Muscle layer of colon (tissue), 2 donors: ENCODE data around the gene KCNQ1.

Experiments
- H3K27ac ChIP-seq: one replicate; pipeline ENCODE4 v1.7.0; 2013; ENCODE audit warnings: low read depth, mild to moderate bottlenecking, low read length, moderate library complexity
- H3K27me3 ChIP-seq, 2 donors: one replicate each; pipeline ENCODE4 v1.7.0; 2013; ENCODE audit warnings: low read length in 2 of 2, mild to moderate bottlenecking in 2 of 2; ENCODE audit not compliant: insufficient read depth in 2 of 2, control insufficient read depth in 1 of 2
- H3K36me3 ChIP-seq: one replicate; pipeline ENCODE4 v1.7.0; 2013; ENCODE audit warnings: mild to moderate bottlenecking, low read length; ENCODE audit not compliant: insufficient read depth
- H3K4me1 ChIP-seq: one replicate; pipeline ENCODE4 v1.7.0; 2013; ENCODE audit warnings: mild to moderate bottlenecking, low read length; ENCODE audit not compliant: insufficient read depth
- H3K4me3 ChIP-seq, 2 donors: one replicate each; pipeline ENCODE4 v1.7.0; 2013; ENCODE audit warnings: low read length in 2 of 2, low read depth in 1 of 2, mild to moderate bottlenecking in 1 of 2, moderate library complexity in 1 of 2
- H3K9ac ChIP-seq: one replicate; pipeline ENCODE4 v1.7.0; 2013; ENCODE audit warnings: low read length
- H3K9me3 ChIP-seq: one replicate; pipeline ENCODE4 v1.7.0; 2013; ENCODE audit warnings: mild to moderate bottlenecking, low read length
- donor health status: abdominal sarcoma.
- donor health status: Adenocarcinoma of cecum.

Gene KCNQ1

GRCh38 chr11:2820976-2821375 is 376.2 kb downstream of the KCNQ1 start:
- Histone ChIP-seq H3K9me3 (peaks cover 4% of the 10 kb centered on the region), H3K4me1 (peaks cover 33% of the 10 kb centered on the region), H3K36me3 (no peaks in the 10 kb centered on the region), H3K27me3 (no peaks in the 10 kb centered on the region), H3K27ac (no peak overlapping the region), H3K9ac (no peak overlapping the region), H3K4me3 (no peak overlapping the region)

- Histone ChIP-seq H3K27me3 (no peaks in the 10 kb centered on the region), H3K9me3 (peaks cover 4% of the 10 kb centered on the region), H3K4me3 (no peak overlapping the region), H3K27ac (no peak overlapping the region), H3K36me3 (no peaks in the 10 kb centered on the region), H3K9ac (no peak overlapping the region), H3K4me1 (peaks cover 35% of the 10 kb centered on the region)
Observed at GRCh38 chr11:2821891-2822290, 377.1 kb downstream of the KCNQ1 start.

GRCh38 chr11:2824851-2825250 is 380.0 kb downstream of the KCNQ1 start:
- peaks cover 30% of the 10 kb centered on the region for H3K4me1 ChIP-seq
- peak overlapping the region; percentile 23 for H3K9ac ChIP-seq
- H3K36me3 ChIP-seq, result no peaks in the 10 kb centered on the region
- H3K9me3 ChIP-seq, result peaks cover 4% of the 10 kb centered on the region
- H3K27ac ChIP-seq, result peak overlapping the region; percentile 89
- H3K27me3 ChIP-seq, result no peaks in the 10 kb centered on the region
- H3K4me3 ChIP-seq, result no peak overlapping the region

GRCh38 chr11:2825261-2825888 is 380.6 kb downstream of the KCNQ1 start:
- no peaks in the 10 kb centered on the region for H3K27me3 ChIP-seq
- peaks cover 4% of the 10 kb centered on the region for H3K9me3 ChIP-seq
- peak overlapping the region; percentile 89 for H3K27ac ChIP-seq
- no peaks in the 10 kb centered on the region for H3K36me3 ChIP-seq
- H3K9ac ChIP-seq, result peak overlapping the region; percentile 30
- H3K4me3 ChIP-seq, result peak overlapping the region in 1 of 2 donors; percentile 31
- peaks cover 30% of the 10 kb centered on the region for H3K4me1 ChIP-seq

GRCh38 chr11:2825889-2826678 is 381.3 kb downstream of the KCNQ1 start:
- peak overlapping the region; percentile 89 for H3K27ac ChIP-seq
- H3K27me3 ChIP-seq, result no peaks in the 10 kb centered on the region
- H3K36me3 ChIP-seq, result no peaks in the 10 kb centered on the region
- H3K9ac ChIP-seq, result peak overlapping the region; percentile 44
- H3K9me3 ChIP-seq, result peaks cover 4% of the 10 kb centered on the region
- H3K4me3 ChIP-seq, result peak overlapping the region in 1 of 2 donors; percentile 31
- H3K4me1 ChIP-seq, result peaks cover 30% of the 10 kb centered on the region

GRCh38 chr11:2826679-2827056 is 381.9 kb downstream of the KCNQ1 start:
- Histone ChIP-seq H3K27me3 (no peaks in the 10 kb centered on the region), H3K27ac (peak overlapping the region; percentile 89), H3K9me3 (peaks cover 4% of the 10 kb centered on the region), H3K9ac (peak overlapping the region; percentile 44), H3K4me1 (peaks cover 30% of the 10 kb centered on the region), H3K4me3 (no peak overlapping the region), H3K36me3 (no peaks in the 10 kb centered on the region)

GRCh38 chr11:2827256-2827655 is 382.4 kb downstream of the KCNQ1 start:
- H3K27me3 ChIP-seq, result no peaks in the 10 kb centered on the region
- no peak overlapping the region for H3K4me3 ChIP-seq
- peak overlapping the region; percentile 89 for H3K27ac ChIP-seq
- H3K4me1 ChIP-seq, result peaks cover 30% of the 10 kb centered on the region
- peak overlapping the region; percentile 44 for H3K9ac ChIP-seq
- peaks cover 4% of the 10 kb centered on the region for H3K9me3 ChIP-seq
- no peaks in the 10 kb centered on the region for H3K36me3 ChIP-seq

- peaks cover 4% of the 10 kb centered on the region for H3K9me3 ChIP-seq
- H3K27ac ChIP-seq, result no peak overlapping the region
- H3K4me1 ChIP-seq, result peaks cover 30% of the 10 kb centered on the region
- H3K4me3 ChIP-seq, result no peak overlapping the region
- no peaks in the 10 kb centered on the region for H3K36me3 ChIP-seq
- H3K9ac ChIP-seq, result no peak overlapping the region
- no peaks in the 10 kb centered on the region for H3K27me3 ChIP-seq
Observed at GRCh38 chr11:2827792-2828191, 383.0 kb downstream of the KCNQ1 start.

- Histone ChIP-seq H3K27me3 (no peaks in the 10 kb centered on the region), H3K27ac (no peak overlapping the region)
Observed at GRCh38 chr11:2828585-2829330, 383.9 kb downstream of the KCNQ1 start.

GRCh38 chr11:2830030-2830812 is 385.4 kb downstream of the KCNQ1 start:
- no peaks in the 10 kb centered on the region for H3K9me3 ChIP-seq
- no peak overlapping the region for H3K27ac ChIP-seq
- H3K27me3 ChIP-seq, result no peaks in the 10 kb centered on the region
- H3K9ac ChIP-seq, result no peak overlapping the region
- no peaks in the 10 kb centered on the region for H3K36me3 ChIP-seq
- H3K4me1 ChIP-seq, result peaks cover 18% of the 10 kb centered on the region
- H3K4me3 ChIP-seq, result no peak overlapping the region

More at GRCh38 chr11:2828585-2829330, 383.9 kb downstream of the KCNQ1 start:
- H3K9me3 ChIP-seq, result no peaks in the 10 kb centered on the region
- H3K4me3 ChIP-seq, result no peak overlapping the region
- H3K36me3 ChIP-seq, result no peaks in the 10 kb centered on the region
- peaks cover 30% of the 10 kb centered on the region for H3K4me1 ChIP-seq
- H3K9ac ChIP-seq, result no peak overlapping the region

- Histone ChIP-seq H3K4me3 (no peak overlapping the region), H3K9ac (no peak overlapping the region), H3K9me3 (no peaks in the 10 kb centered on the region), H3K27ac (no peak overlapping the region), H3K36me3 (no peaks in the 10 kb centered on the region), H3K27me3 (no peaks in the 10 kb centered on the region), H3K4me1 (peaks cover 11% of the 10 kb centered on the region)
Observed at GRCh38 chr11:2830886-2831285, 386.1 kb downstream of the KCNQ1 start.
